Liver (tissue), 9 donors: ENCODE results near the gene IGHMBP2. TPM values are rescaled to one million over a fixed set of nuclear protein-coding genes. Genes with fewer than 3 reads are reported as not detected.
"Not testable (repeated sequence)": the region's sequence is repeated elsewhere in the genome, so short reads cannot be mapped to it uniquely, and the experiment has no call there.

ENCODE experiments used
- DNase-seq: peaks from one replicate; pipeline ENCODE4 v3.0.0-alpha.2; 2017; ENCODE audit warnings: low spot score
- H3K27ac ChIP-seq, 2 donors: one replicate each; pipeline ENCODE4 v1.7.0; 2013; ENCODE audit warnings: inconsistent platforms in 2 of 2, low read length in 2 of 2, control low read depth in 1 of 2, low read depth in 1 of 2, mild to moderate bottlenecking in 1 of 2
- H3K27me3 ChIP-seq, 4 donors: one replicate each; pipeline versions ENCODE4 v1.6.1 to v1.7.0; 2013; ENCODE audit warnings: low read length in 3 of 4, inconsistent platforms in 1 of 4, mild to moderate bottlenecking in 1 of 4, moderate library complexity in 1 of 4; ENCODE audit not compliant: control insufficient read depth in 4 of 4, insufficient read depth in 4 of 4
- H3K36me3 ChIP-seq, 4 donors: one replicate each; pipeline versions ENCODE4 v1.6.1 to v1.7.0; 2013; ENCODE audit warnings: low read length in 3 of 4, mild to moderate bottlenecking in 3 of 4, low read depth in 1 of 4, moderate library complexity in 1 of 4; ENCODE audit not compliant: control insufficient read depth in 4 of 4, insufficient read depth in 3 of 4
- H3K4me1 ChIP-seq, 4 donors: one replicate each; pipeline versions ENCODE4 v1.6.1 to v1.7.0; 2013; ENCODE audit warnings: low read length in 3 of 4, mild to moderate bottlenecking in 3 of 4, moderate library complexity in 1 of 4; ENCODE audit not compliant: control insufficient read depth in 4 of 4, insufficient read depth in 4 of 4
- H3K4me3 ChIP-seq, 3 donors: one replicate each; pipeline versions ENCODE4 v1.6.1 to v1.7.0; 2013; ENCODE audit warnings: low read length in 3 of 3, control low read depth in 1 of 3, low read depth in 1 of 3, mild to moderate bottlenecking in 1 of 3
- H3K9ac ChIP-seq, 2 donors: one replicate each; pipeline ENCODE4 v1.7.0; 2013; ENCODE audit warnings: low read length in 2 of 2, mild to moderate bottlenecking in 2 of 2, moderate library complexity in 2 of 2, control low read depth in 1 of 2, low read depth in 1 of 2
- H3K9me3 ChIP-seq, 4 donors: one replicate each; pipeline versions ENCODE4 v1.6.1 to v1.7.0; 2013; ENCODE audit warnings: low read length in 3 of 4; ENCODE audit not compliant: control insufficient read depth in 4 of 4
- EGR1 ChIP-seq, 2 donors: IDR thresholded peaks; 2 replicates each; pipeline ENCODE4 v1.6.1; 2016 to 2018; ENCODE audit warnings: antibody characterized with exemption in 2 of 2, low read depth in 2 of 2
- GABPA ChIP-seq, 2 donors: IDR thresholded peaks in 1 of 2; conservative IDR thresholded peaks in 1 of 2; 2 replicates each; pipeline ENCODE4 v1.6.1; 2016; ENCODE audit warnings: antibody characterized with exemption in 2 of 2, mild to moderate bottlenecking in 1 of 2, moderate library complexity in 1 of 2
- HNF4A ChIP-seq, 2 donors: conservative IDR thresholded peaks; 2 replicates each; pipeline ENCODE4 v1.6.1; 2016; ENCODE audit warnings: antibody characterized with exemption in 2 of 2, mild to moderate bottlenecking in 2 of 2
- NR2F2 ChIP-seq: IDR thresholded peaks from 2 replicates; pipeline ENCODE4 v1.6.1; 2016; ENCODE audit warnings: antibody characterized with exemption
- RAD21 ChIP-seq, 2 donors: IDR thresholded peaks; 2 replicates each; pipeline ENCODE4 v1.6.1; 2016; ENCODE audit warnings: antibody characterized with exemption in 2 of 2, mild to moderate bottlenecking in 2 of 2
- TAF1 ChIP-seq: conservative IDR thresholded peaks from 2 replicates; pipeline ENCODE4 v1.6.1; 2016; ENCODE audit warnings: antibody characterized with exemption, mild to moderate bottlenecking
- YY1 ChIP-seq: IDR thresholded peaks from 2 replicates; pipeline ENCODE4 v1.6.1; 2016; ENCODE audit warnings: antibody characterized with exemption, mild to moderate bottlenecking
- WGBS: extraction: QIAGEN DNeasy Blood & Tissue Kit; methylation state at CpG from one replicate; pipeline ENCODE4 v1.1.7; 2013; 5-methylcytosine and 5-hydroxymethylcytosine counted together
- polyA plus RNA-seq, 2 donors: library from polyadenylated mRNA; stranded (reverse) in 1 of 2; unstranded in 1 of 2; fragments of 200-250 nt in 1 of 2; fragments of >200 nt in 1 of 2; fragmentation: Nextera tagmentation in 1 of 2; extraction: Ambion mirVana in 1 of 2; gene quantifications; one replicate each; pipeline versions ENCODE4 v1.2.1 to v1.2.3, GENCODE V29; 2013 to 2015
- total RNA-seq, 2 donors: library from RNA; depleted of rRNA; stranded (reverse); fragments of >200 nt; gene quantifications; one replicate each; pipeline ENCODE4 v1.2.3, GENCODE V29; 2014
- TF ChIP-seq, protein P1 (sequence below): IDR thresholded peaks from 2 replicates; pipeline ENCODE4 v1.6.1; 2016; ENCODE audit warnings: antibody characterized with exemption
- donor health status: healthy.
- donor health status: healthy.
- donor health status: healthy.
- donor health status: healthy.
- donor health status: healthy.

The IGHMBP2 gene
- total and polyA plus RNA-seq, 4 donors = 5.7 to 14.0 (median 7.0) TPM

GRCh38 chr11:68854273-68854958, 49.3 kb upstream of the IGHMBP2 start:
- Histone ChIP-seq H3K4me3 (peak overlapping the region in 1 of 3 donors; percentile 3), H3K9me3 (no peaks in the 10 kb centered on the region), H3K27me3 (no peaks in the 10 kb centered on the region), H3K36me3 (no peaks in the 10 kb centered on the region), H3K27ac (no peak overlapping the region), H3K4me1 (peaks cover 11 to 21% (median 18%) of the 10 kb centered on the region in 4 donors), H3K9ac (no peak overlapping the region)
- 49% methylated on average over 42 of the region's 42 CpGs for WGBS
- TF ChIP-seq YY1 = no peak
- TF ChIP-seq RAD21 (IDR thresholded peaks at IDR 0.05) = no peak
- no peak for TF ChIP-seq EGR1 (IDR thresholded peaks at IDR 0.05; ENCODE audit: low read depth in 2 of 2)
- no peak for TF ChIP-seq TAF1
- no peak for TF ChIP-seq NR2F2
- TF ChIP-seq, protein P1, sequence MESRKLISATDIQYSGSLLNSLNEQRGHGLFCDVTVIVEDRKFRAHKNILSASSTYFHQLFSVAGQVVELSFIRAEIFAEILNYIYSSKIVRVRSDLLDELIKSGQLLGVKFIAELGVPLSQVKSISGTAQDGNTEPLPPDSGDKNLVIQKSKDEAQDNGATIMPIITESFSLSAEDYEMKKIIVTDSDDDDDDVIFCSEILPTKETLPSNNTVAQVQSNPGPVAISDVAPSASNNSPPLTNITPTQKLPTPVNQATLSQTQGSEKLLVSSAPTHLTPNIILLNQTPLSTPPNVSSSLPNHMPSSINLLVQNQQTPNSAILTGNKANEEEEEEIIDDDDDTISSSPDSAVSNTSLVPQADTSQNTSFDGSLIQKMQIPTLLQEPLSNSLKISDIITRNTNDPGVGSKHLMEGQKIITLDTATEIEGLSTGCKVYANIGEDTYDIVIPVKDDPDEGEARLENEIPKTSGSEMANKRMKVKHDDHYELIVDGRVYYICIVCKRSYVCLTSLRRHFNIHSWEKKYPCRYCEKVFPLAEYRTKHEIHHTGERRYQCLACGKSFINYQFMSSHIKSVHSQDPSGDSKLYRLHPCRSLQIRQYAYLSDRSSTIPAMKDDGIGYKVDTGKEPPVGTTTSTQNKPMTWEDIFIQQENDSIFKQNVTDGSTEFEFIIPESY = no peak
- no peak for TF ChIP-seq HNF4A (conservative IDR thresholded peaks at IDR 0.05)
- DNase-seq = no peak

DNA sequence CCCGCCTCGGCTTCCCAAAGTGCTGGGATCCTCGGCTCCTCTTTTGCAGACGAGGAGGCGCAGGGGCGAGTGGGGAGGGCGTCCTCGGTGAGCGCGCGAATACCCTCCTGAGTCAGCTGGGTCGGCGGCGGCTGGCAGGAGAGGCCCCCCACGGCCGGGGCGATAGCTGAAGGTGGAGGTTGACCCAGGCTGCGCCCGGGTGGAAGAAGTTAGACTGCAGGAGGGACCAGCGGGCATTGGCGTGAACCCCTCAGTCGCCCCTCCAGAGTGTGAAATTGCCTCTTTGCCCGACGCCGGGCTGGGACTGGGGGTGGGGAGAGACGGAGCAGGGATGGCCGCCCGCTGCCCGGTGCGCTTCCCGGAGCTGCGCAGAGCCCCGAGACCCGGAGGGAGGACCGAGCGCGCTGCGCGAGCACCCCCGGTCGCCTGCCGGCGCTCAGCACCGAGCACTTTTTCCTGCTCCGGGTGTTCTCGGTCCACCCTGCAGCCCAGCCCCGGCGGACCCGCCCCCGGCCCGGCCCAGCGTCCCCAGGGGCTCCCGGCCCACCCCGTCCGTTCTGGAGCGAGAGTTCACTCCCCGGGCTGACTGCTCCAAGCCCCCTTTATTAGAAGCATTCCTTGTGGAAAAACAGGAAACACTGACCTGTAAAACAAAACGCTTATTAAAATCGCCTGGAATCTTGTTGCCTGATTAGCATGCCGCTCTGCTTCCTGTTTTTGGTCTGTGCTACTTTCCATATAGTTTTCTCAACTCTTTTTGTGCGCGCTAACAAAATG, 48.3 kb upstream of the IGHMBP2 start:
- Histone ChIP-seq H3K9ac (peak overlapping the region in 1 of 2 donors; percentile 8), H3K36me3 (no peaks in the 10 kb centered on the region), H3K27ac (no peak overlapping the region), H3K9me3 (no peaks in the 10 kb centered on the region), H3K4me1 (peaks cover 11 to 21% (median 18%) of the 10 kb centered on the region in 4 donors), H3K4me3 (peak overlapping the region in 1 of 3 donors; percentile 44), H3K27me3 (no peaks in the 10 kb centered on the region)
- WGBS = 36% methylated on average over 62 of the region's 62 CpGs
- TF ChIP-seq EGR1 (IDR thresholded peaks at IDR 0.05; ENCODE audit: low read depth in 2 of 2) = no peak
- TF ChIP-seq NR2F2 = no peak
- peak in 1 of 2 donors; percentile 25 for TF ChIP-seq RAD21 (IDR thresholded peaks at IDR 0.05)
- TF ChIP-seq GABPA (IDR thresholded peaks at IDR 0.05 in 1 of 2, conservative IDR thresholded peaks at IDR 0.05 in 1 of 2) = no peak
- TF ChIP-seq, protein P1 = no peak
- peak; percentile 56 for DNase-seq

GRCh38 chr11:68856425-68857030, 47.2 kb upstream of the IGHMBP2 start:
- H3K9me3 ChIP-seq, DNase-seq, H3K27me3 ChIP-seq, H3K9ac ChIP-seq, H3K36me3 ChIP-seq, H3K4me3 ChIP-seq: not testable (repeated sequence)
- H3K27ac ChIP-seq = peak overlapping the region; percentile 66 to 89
- peaks cover 11 to 21% (median 18%) of the 10 kb centered on the region in 4 donors for H3K4me1 ChIP-seq
- 85% methylated on average over 21 of the region's 21 CpGs for WGBS
